ENCODE measurements around the gene PTPRS.
A peak's percentile ranks its signal among the peaks of the same experiment; 100 is the strongest.
"Not testable (repeated sequence)": the region's sequence is repeated elsewhere in the genome, so short reads cannot be mapped to it uniquely, and the experiment has no call there.

PTPRS gene

DNA sequence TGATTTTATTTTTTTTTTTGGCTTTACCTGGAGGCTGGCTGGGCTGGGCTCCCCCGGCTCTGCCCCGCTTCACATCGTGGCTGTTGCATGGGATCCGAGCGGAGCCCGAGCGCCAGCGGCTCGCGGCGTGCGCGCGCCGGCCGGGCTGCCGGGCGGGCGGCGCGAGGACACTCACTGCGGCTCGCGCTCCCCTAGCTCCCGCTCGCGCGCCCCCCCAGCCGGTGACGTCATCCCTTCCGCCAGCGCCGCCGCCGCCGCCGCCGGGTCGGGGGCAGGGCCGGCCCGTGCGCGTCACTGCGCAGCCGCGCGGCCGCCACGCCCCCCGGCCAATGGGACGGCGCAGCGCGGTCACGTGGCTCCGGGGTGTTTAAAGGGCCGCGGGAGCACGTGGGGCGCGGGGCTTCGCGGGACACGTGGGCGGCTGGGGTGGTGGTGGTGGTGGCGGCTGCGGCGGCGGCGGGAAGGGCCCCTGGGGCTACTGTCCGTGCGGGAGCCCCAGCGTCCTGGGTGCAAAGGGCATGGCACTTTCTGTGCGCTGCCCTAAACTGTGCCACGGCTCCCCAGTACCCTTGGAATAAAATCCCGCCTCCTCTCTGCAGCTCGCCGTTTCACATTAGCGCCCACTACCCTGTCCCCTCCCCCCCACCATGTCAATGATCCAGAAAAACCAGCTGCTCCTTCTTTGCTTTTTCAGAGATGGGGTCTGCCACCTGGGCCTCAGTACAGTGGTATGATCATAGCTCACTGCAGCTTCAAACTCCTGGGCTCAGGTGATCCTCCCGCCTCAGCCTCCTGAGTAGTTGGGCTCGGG, at the start of gene PTPRS:
TSS of gene PTPRS (minus strand) at position 176 of the 811 bp plus-strand sequence. CDS start 54,672 bp downstream, outside the sequence.
- DNase-seq: peak; percentile 81

GRCh38 chr19:5389353-5389752, 48.7 kb upstream of the PTPRS start:
- DNase-seq: no peak

DNA sequence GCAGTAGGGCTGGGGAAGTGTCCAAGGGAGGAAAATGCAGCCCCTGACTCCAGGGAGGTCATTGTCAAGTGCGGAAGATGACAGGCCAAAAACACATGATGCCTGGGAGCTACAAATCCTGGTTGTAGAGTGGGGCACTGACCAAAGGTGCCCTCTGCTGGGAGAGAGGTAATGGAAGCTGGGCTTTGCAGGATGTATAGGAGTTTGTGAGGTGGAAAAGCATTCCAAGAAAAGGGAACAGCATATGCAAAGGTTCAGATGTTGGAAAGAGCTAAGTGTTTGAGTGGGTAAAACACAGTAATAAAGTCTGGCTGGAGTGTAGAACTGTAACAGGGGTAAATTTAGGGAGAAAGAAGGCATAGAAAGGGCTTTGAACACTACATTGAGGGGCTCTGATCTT, 46.9 kb upstream of the PTPRS start:
- DNase-seq: no peak

DNA sequence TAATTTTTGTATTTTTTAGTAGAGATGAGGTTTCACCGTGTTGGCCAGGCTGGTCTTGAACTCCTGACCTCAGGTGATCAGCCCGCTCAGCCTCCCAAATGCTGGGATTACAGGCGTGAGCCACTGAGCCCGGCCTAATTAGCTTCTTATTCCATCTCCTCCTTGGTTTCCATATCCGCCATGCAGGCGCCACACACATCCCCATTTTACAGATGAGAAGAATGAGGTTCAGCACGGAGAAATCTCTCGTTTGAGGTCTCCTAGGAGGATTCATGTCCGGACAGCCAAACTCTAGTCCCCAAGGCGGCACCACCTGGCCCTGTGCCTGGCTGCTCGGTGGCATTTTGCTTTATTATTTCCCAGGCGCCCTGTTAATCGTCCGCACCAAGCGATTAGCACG, 46.2 kb upstream of the PTPRS start:
- DNase-seq: no peak

- not testable (repeated sequence) for DNase-seq
Measured at GRCh38 chr19:5381197-5381596, 40.6 kb upstream of the PTPRS start.

GRCh38 chr19:5380215-5380919, 39.8 kb upstream of the PTPRS start:
- no peak for DNase-seq

DNA sequence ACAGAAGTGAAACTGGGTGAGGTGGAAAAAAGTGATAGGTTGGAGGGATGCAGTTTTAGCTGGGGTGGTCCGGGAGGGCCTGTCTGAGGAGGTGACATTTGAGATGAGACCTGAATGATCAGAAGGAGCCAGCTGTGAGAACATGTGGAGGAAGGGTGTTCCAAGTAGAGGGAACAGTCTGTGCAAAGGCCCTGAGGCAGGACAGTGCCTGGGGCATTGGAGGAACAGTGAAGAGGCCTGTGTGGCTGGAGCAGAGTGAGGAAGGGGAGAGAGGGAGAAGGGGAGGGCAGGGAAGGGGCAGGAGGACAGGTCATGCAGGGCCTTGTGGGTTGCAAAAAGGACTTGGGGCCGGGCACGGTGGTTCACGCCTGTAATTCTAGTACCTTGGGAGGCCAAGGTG, 36.3 kb upstream of the PTPRS start:
- DNase-seq: no peak

- no peak for DNase-seq
Measured at GRCh38 chr19:5372572-5373200, 32.1 kb upstream of the PTPRS start.

GRCh38 chr19:5369962-5370367, 29.4 kb upstream of the PTPRS start:
- DNase-seq: peak; percentile 49

DNA sequence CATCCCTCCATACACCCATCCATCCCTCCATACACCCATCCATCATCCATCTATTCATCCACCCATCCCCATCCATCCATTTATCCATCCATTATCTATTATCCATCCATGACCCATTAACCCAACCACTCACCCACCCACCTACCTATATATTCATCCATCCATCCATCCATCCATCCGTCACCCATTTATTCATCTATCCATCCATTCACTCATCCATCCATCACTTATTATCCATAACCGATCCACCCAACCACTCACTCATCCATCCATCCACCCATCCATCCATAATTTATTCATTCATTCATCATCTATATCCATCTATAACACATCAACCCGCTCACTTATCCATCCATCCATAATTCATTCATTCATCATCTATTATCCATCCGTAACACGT, 28.7 kb upstream of the PTPRS start:
- no peak for DNase-seq

GRCh38 chr19:5367530-5368133, 27.0 kb upstream of the PTPRS start:
- DNase-seq: no peak

DNA sequence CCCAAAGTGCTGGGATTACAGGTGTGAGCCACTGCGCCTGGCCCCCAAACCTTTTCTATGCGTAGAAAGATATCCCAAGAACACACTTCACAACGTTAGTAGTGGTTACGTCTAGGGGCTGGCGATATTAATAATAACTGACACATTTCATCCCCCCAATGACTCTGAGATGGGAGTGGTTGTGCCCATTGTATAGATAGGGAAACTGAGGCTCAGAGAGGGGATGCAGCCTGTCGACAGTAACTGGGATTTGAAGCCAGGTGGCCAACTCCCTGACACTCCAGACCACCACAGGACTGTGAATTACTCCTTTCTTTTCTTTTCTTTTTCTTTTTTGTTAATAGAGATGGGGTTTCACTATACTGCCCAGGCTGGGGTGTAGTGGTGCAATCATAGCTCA, 25.3 kb upstream of the PTPRS start:
- DNase-seq: no peak

- no peak for DNase-seq
Measured at GRCh38 chr19:5364674-5365073, 24.1 kb upstream of the PTPRS start.

GRCh38 chr19:5361839-5362238, 21.2 kb upstream of the PTPRS start:
- DNase-seq: not testable (repeated sequence)

GRCh38 chr19:5361407-5361806, 20.8 kb upstream of the PTPRS start:
- DNase-seq: no peak

GRCh38 chr19:5360003-5360780, 19.6 kb upstream of the PTPRS start:
- no peak for DNase-seq

- no peak for DNase-seq
Measured at GRCh38 chr19:5358173-5358800, 17.7 kb upstream of the PTPRS start.

DNA sequence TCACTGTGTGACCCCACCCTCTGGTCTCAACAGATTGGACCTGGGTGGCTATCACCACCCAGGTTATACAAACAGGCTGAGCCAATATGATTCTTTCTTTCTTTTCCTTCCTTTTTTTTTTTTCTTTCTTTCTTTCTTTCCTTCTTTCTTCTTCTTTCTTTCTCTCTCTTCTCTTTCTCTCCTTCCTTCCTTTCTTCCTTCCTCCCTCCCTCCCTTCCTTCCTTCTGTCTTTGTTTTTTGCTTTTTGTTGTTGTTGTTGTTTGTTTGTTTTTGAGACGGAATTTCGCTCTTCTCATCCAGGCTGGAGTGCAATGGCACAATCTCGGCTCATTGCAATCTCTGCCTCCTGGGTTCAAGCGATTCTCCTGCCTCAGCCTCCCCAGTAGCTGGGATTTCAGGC, 17.0 kb upstream of the PTPRS start:
- no peak for DNase-seq

DNA sequence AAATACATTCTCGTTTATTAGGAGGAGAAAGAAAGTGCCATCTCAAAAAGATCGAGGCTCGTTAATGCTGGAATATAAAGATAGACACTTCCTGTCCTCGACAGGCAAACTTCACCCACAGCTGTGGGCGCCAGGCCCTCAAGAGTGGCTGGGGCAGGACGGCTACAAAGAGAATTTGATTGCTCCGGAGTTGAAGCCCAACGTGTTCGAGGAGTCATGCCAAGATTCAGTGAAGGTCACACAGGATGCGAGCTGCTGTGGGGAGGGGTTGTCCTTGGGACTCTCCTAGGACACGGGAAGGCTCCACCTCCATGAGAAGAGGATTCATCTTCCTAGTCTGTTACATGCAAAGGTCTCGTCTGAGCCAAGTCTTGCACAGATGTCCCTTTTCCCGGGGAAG, 16.3 kb upstream of the PTPRS start:
- no peak for DNase-seq

- DNase-seq: no peak
Measured at GRCh38 chr19:5356428-5356827, 15.8 kb upstream of the PTPRS start.

DNA sequence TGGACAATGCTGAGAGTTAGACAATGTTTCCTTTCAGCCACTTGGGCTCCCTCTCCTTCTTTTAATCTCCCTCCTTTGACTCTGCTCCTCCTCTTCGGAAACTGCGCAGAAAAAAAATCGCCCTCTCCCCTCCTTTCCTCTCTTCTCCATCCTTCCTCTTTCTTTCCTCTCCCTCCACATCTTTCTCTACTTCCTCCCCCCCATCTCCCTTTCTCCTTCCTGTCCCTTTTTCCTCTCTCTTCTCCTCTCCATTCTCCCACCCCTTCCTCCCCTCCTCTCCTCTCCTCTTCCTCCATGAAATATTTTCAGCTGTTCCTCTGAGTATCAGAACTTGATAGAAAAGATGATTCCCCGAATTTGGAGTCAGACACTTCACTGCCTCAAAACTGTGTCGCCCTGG, 15.1 kb upstream of the PTPRS start:
- no peak for DNase-seq

- no peak for DNase-seq
Measured at GRCh38 chr19:5355076-5355475, 14.5 kb upstream of the PTPRS start.
